GM12878 (cell line): ENCODE measurements around the gene LMX1B. TPM values are rescaled to one million over a fixed set of nuclear protein-coding genes. Genes with fewer than 3 reads are reported as not detected.

Source experiments
- ATAC-seq: fragments of 200-7000 bp; cut with Tn5 transposase; 3 replicates; pipeline ENCODE4 v1.9.1; 2020; ENCODE audit warnings: mild to moderate bottlenecking, moderate library complexity
- BruUV-seq: library from RNA; stranded (reverse); fragments of 400-500 nt; replicated peaks from 2 replicates; lab custom pipeline; 2021; lab: Mats Ljungman, UMichigan
- CTCF ChIA-PET: fragments of 300-600 bp; sonication (Branson Sonifier 250); formaldehyde crosslinking; extraction: SDS; loops from one replicate; lab custom pipeline; 2021; ENCODE audit warnings: inconsistent platforms; lab: Yijun Ruan, JAX
- POLR2A ChIA-PET: fragments of 350-600 bp; formaldehyde crosslinking; extraction: SDS; loops from one replicate; lab custom pipeline; 2021; ENCODE audit warnings: inconsistent platforms; lab: Charles Lee
- RAD21 ChIA-PET: fragments of 300-600 bp; sonication (Branson Sonifier 250); formaldehyde crosslinking; loops from one replicate; lab custom pipeline; 2023; ENCODE audit warnings: antibody characterized with exemption; ENCODE audit not compliant: unreplicated experiment; lab: Charles Lee
- SMC1A ChIA-PET: fragments of 300-600 bp; sonication (Branson Sonifier 250); formaldehyde crosslinking; loops from one replicate; lab custom pipeline; 2023; ENCODE audit not compliant: unreplicated experiment, uncharacterized antibody; lab: Charles Lee
- DNase-seq: peaks from one replicate; pipeline ENCODE4 v3.0.0-alpha.2; 2011; ENCODE audit warnings: low read depth, low spot score
- FAIRE-seq: peaks from 3 replicates; lab custom pipeline; 2011; peaks lifted over from hg19 to GRCh38; lab: Jason Lieb, UNC
- H2AFZ ChIP-seq: 2 replicates; pipeline ENCODE4 v1.6.0; 2011; ENCODE audit warnings: low read depth, low read length, control low read depth; ENCODE audit not compliant: control insufficient read depth
- H3K27ac ChIP-seq: 2 replicates; pipeline ENCODE4 v1.5.1; 2011; ENCODE audit warnings: control low read depth; ENCODE audit not compliant: control insufficient read depth, insufficient read depth
- H3K27me3 ChIP-seq, 2 experiments: replicated peaks in 1 of 2; 2 replicates each; pipeline versions ENCODE4 v1.6.0 to v1.6.1; 2011; ENCODE audit warnings: low read length in 1 of 2; ENCODE audit not compliant: control insufficient read depth in 2 of 2, insufficient read depth in 2 of 2
- H3K36me3 ChIP-seq, 2 experiments: 2 replicates each; pipeline ENCODE4 v1.5.1; 2011; ENCODE audit warnings: low read length in 1 of 2; ENCODE audit not compliant: control insufficient read depth in 2 of 2, insufficient read depth in 2 of 2
- H3K4me1 ChIP-seq: 2 replicates; pipeline ENCODE4 v1.6.1; 2011; ENCODE audit warnings: mild to moderate bottlenecking, low read length, moderate library complexity, mixed read lengths; ENCODE audit not compliant: control insufficient read depth, insufficient read depth
- H3K4me2 ChIP-seq: 2 replicates; pipeline ENCODE4 v1.6.0; 2011; ENCODE audit warnings: control low read depth; ENCODE audit not compliant: control insufficient read depth, insufficient read depth
- H3K4me3 ChIP-seq: fragments of 200-600 bp; sonication (generic); 2 replicates; pipeline ENCODE4 v1.5.1; 2016
- H3K79me2 ChIP-seq: 2 replicates; pipeline ENCODE4 v1.6.0; 2011; ENCODE audit warnings: low read length; ENCODE audit not compliant: control insufficient read depth, insufficient read depth
- H3K9ac ChIP-seq: 2 replicates; pipeline ENCODE4 v1.8.0; 2011; ENCODE audit warnings: low read length, control low read depth, mixed read lengths; ENCODE audit not compliant: control insufficient read depth, insufficient read depth
- H3K9me3 ChIP-seq: replicated peaks from 3 replicates; pipeline ENCODE4 v1.5.1; 2011; ENCODE audit warnings: mild to moderate bottlenecking, low read length; ENCODE audit not compliant: control insufficient read depth, insufficient read depth
- H4K20me1 ChIP-seq: 2 replicates; pipeline ENCODE4 v1.6.0; 2011; ENCODE audit not compliant: control insufficient read depth, insufficient read depth
- ASH2L ChIP-seq: fragments of 300-600, 200-600 bp; sonication (generic); IDR thresholded peaks from 2 replicates; pipeline ENCODE4 v1.6.1; 2017; ENCODE audit warnings: low read depth, mild to moderate bottlenecking, borderline replicate concordance
- CHD1 ChIP-seq: IDR thresholded peaks from 2 replicates; pipeline ENCODE4 v1.6.1; 2012; ENCODE audit warnings: low read depth, low read length, improper control_type of control experiment
- E2F4 ChIP-seq: IDR thresholded peaks from 2 replicates; pipeline ENCODE4 v1.6.1; 2012; ENCODE audit warnings: low read depth, low read length, improper control_type of control experiment
- GATAD2B ChIP-seq: fragments of 450-650 bp; conservative IDR thresholded peaks from 2 replicates; pipeline ENCODE4 v1.6.1; 2017; ENCODE audit warnings: low read depth, mild to moderate bottlenecking, moderate library complexity
- MLLT1 ChIP-seq: fragments of 450-650 bp; IDR thresholded peaks from 2 replicates; pipeline ENCODE4 v1.6.1; 2016; ENCODE audit warnings: mild to moderate bottlenecking
- MTA2 ChIP-seq: fragments of 450-650 bp; IDR thresholded peaks from 2 replicates; pipeline ENCODE4 v1.6.1; 2016; ENCODE audit warnings: low read depth, mild to moderate bottlenecking, moderate library complexity
- NBN ChIP-seq: fragments of 450-650 bp; IDR thresholded peaks from 2 replicates; pipeline ENCODE4 v1.6.1; 2016
- POLR2AphosphoS2 ChIP-seq: IDR thresholded peaks from 2 replicates; pipeline ENCODE4 v1.6.1; 2011; ENCODE audit warnings: low read depth, mild to moderate bottlenecking, low read length, improper control_type of control experiment, moderate library complexity
- POU2F2 ChIP-seq: IDR thresholded peaks from 3 replicates; pipeline ENCODE4 v1.6.1; 2011; ENCODE audit warnings: low read depth, mild to moderate bottlenecking, low read length, borderline replicate concordance
- STAT1 ChIP-seq: fragments of 450-650 bp; conservative IDR thresholded peaks from 2 replicates; pipeline ENCODE4 v1.6.1; 2014; ENCODE audit warnings: antibody characterized with exemption, mild to moderate bottlenecking
- SUPT20H ChIP-seq: IDR thresholded peaks from 2 replicates; pipeline ENCODE4 v1.6.1; 2011; ENCODE audit warnings: low read depth, mild to moderate bottlenecking, low read length, moderate library complexity, borderline replicate concordance; ENCODE audit not compliant: control insufficient read depth
- USF1 ChIP-seq: IDR thresholded peaks from 2 replicates; pipeline ENCODE4 v1.6.1; 2011; ENCODE audit warnings: borderline replicate concordance, low read depth, mild to moderate bottlenecking, moderate library complexity, mixed read lengths, low read length; ENCODE audit not compliant: insufficient read depth; ENCODE audit errors: extremely low read length
- WGBS: methylation state at CpG from one replicate; pipeline ENCODE4 v1.1.6; 2016; ENCODE audit warnings: low lambda C conversion rate; ENCODE audit not compliant: insufficient replicate concordance, insufficient coverage; ENCODE audit errors: missing lambda C conversion rate; 5-methylcytosine and 5-hydroxymethylcytosine counted together
- in situ Hi-C: fragments of 300-500 bp; cut with MboI; formaldehyde crosslinking; loops from 9 replicates; pipeline ENCODE4 v1.14.3; 2018; ENCODE audit warnings: mixed read lengths
- intact Hi-C: fragments of 100-400 bp; cut with micrococcal nuclease; formaldehyde crosslinking; loops from one replicate; pipeline ENCODE4 v1.14.2; 2022; ENCODE audit not compliant: unreplicated experiment
- polyA plus RNA-seq, 11 experiments: library from polyadenylated mRNA; depleted of rRNA in 4 of 11; unstranded in 6 of 11; stranded (reverse) in 5 of 11; fragments of >200 nt; fragmentation: Nextera tagmentation in 4 of 11; fragmentation: Illumina TruSeq in 1 of 11; extraction: Ambion mirVana in 4 of 11; extraction: Trizol in 1 of 11; gene quantifications; 1 replicate in 1 of 11; 2 replicates in 10 of 11; pipeline versions ENCODE4 v1.2.1 to v1.2.3, GENCODE V29; 2011 to 2016; ENCODE audit warnings: inconsistent platforms in 2 of 11, missing spikeins in 2 of 11, low read depth in 1 of 11
- total RNA-seq, 4 experiments: library from RNA; depleted of rRNA in 3 of 4; stranded (reverse); fragments of >200 nt in 3 of 4; fragmentation: Illumina TruSeq in 1 of 4; extraction: Trizol in 1 of 4; gene quantifications; 2 replicates each; pipeline versions ENCODE4 v1.2.1 to v1.2.3, GENCODE V29; 2013 to 2021

LMX1B gene
- total and polyA plus RNA-seq, 10 of the 15 experiments (the other 5 are each of a cell fraction or from before 2014, with no cell fraction given): not detected

- H4K20me1 ChIP-seq: no peaks in the 10 kb centered on the region
- ChIA-PET RAD21 (no interaction called here), POLR2A (no interaction called here), SMC1A (no interaction called here)
- no peaks in the 10 kb centered on the region for H3K36me3 ChIP-seq
- H3K27me3 ChIP-seq: peaks cover 19 to 24% of the 10 kb centered on the region in 2 experiments
- H3K9ac ChIP-seq: no peak overlapping the region
- H3K27ac ChIP-seq: no peak overlapping the region
- 21% methylated on average over 11 of the region's 11 CpGs for WGBS
- no peak overlapping the region for H3K4me3 ChIP-seq
- no peaks in the 10 kb centered on the region for H3K9me3 ChIP-seq
- BruUV-seq: no TSS peak
- no peaks in the 10 kb centered on the region for H3K79me2 ChIP-seq
- intact Hi-C loops (no loop called here), in situ Hi-C loops (no loop called here)
- no peak overlapping the region for H3K4me2 ChIP-seq
- H2AFZ ChIP-seq: no peak overlapping the region
- TF ChIP-seq NBN (no peak), POLR2AphosphoS2 (no peak), STAT1 (no peak), GATAD2B (no peak), POU2F2 (no peak), USF1 (no peak), MTA2 (no peak), MLLT1 (no peak), E2F4 (no peak), SUPT20H (no peak), CHD1 (no peak), ASH2L (no peak)
- TF ChIP-seq, all 136 proteins: peak for 0
- CTCF ChIA-PET: interaction anchor here (1.4 to 3.1 kb wide), 2 partner anchors 13 to 29 kb away, joined by 6 to 9 read pairs; no protein-coding TSS in a partner anchor
- DNase-seq (no peak), FAIRE-seq (no peak), ATAC-seq (no peak)
- H3K4me1 ChIP-seq: no peaks in the 10 kb centered on the region
Measured at GRCh38 chr9:126677188-126678084, 63.7 kb downstream of the LMX1B start.
